ENCODE measurements around the gene EPHX1. TPM values are rescaled to one million over a fixed set of nuclear protein-coding genes. Genes with fewer than 3 reads are reported as not detected.

EPHX1 gene
- total and polyA plus RNA-seq, 2 donors (not counting 1 experiment from before 2014, with no cell fraction given), result 0.75 to 4.2 TPM

- ChIA-PET CTCF (interaction anchor here (0.5 kb wide), 1 partner anchor 118 kb away, joined by 3 read pairs; no protein-coding TSS in a partner anchor), POLR2A (no interaction called here)
- H4K20me1 ChIP-seq (ENCODE audit: control insufficient read depth, insufficient read depth, low read length, poor library complexity, severe bottlenecking), result no peaks in the 10 kb centered on the region
- Mint-ChIP-seq H3K4me3 (no peak overlapping the region), H3K27ac (no peak overlapping the region), H3K4me1 (peaks cover 11% of the 10 kb centered on the region), H3K9me3 (ENCODE audit: insufficient read depth) (no peaks in the 10 kb centered on the region), H3K27me3 (peaks cover 11% of the 10 kb centered on the region)
- no peak overlapping the region for H3K4me2 ChIP-seq (replicated peaks; ENCODE audit: low read depth, low read length, poor library complexity, severe bottlenecking)
- H3K9me3 ChIP-seq (ENCODE audit: control extremely low read depth in 1 of 3, control insufficient read depth in 2 of 3, insufficient read depth in 1 of 3, low read length in 2 of 3), result no peaks in the 10 kb centered on the region
- no peaks in the 10 kb centered on the region for H3K36me3 ChIP-seq (replicated peaks in 1 of 2; ENCODE audit: control extremely low read depth in 1 of 2, control insufficient read depth in 1 of 2, extremely low read depth in 1 of 2, insufficient read depth in 2 of 2, low read length in 1 of 2)
- peaks cover 0 to 6% (median 3%) of the 10 kb centered on the region in 4 experiments for H3K27me3 ChIP-seq (replicated peaks in 1 of 4; ENCODE audit: control extremely low read depth in 1 of 4, control insufficient read depth in 3 of 4, insufficient read depth in 4 of 4, low read length in 3 of 4)
- H3K79me2 ChIP-seq (ENCODE audit: control insufficient read depth, insufficient read depth, low read length), result no peaks in the 10 kb centered on the region
- WGBS (ENCODE audit: insufficient coverage), result 98% methylated on average over 4 of the region's 10 CpGs
- peaks cover 5 to 14% of the 10 kb centered on the region in 2 donors for H3K4me1 ChIP-seq (ENCODE audit: control insufficient read depth in 2 of 2, insufficient read depth in 2 of 2, low read length in 2 of 2)
- H2AFZ ChIP-seq (ENCODE audit: insufficient read depth, low read depth, low read length, poor library complexity, severe bottlenecking), result no peak overlapping the region
- intact Hi-C loops (cut with micrococcal nuclease), result loop anchor here (5.0 kb wide), 1 partner anchor 35 kb away; the partner anchor contains the start of gene SRP9
- no peak for TF ChIP-seq EZH2 (IDR thresholded peaks at IDR 0.05; ENCODE audit: borderline replicate concordance, insufficient read depth, low read depth, low read length, poor library complexity, severe bottlenecking)
- TF ChIP-seq CTCF (IDR thresholded peaks at IDR 0.05), result no peak
- no peak overlapping the region for H3K4me3 ChIP-seq (ENCODE audit: control extremely low read depth in 1 of 5, extremely low read depth in 1 of 5, insufficient read depth in 1 of 5, low read depth in 2 of 5, low read length in 4 of 5)
- H3K27ac ChIP-seq (ENCODE audit: low read length in 2 of 2), result no peak overlapping the region
- no peak for DNase-seq
- H3K9ac ChIP-seq (ENCODE audit: low read length), result no peak overlapping the region
- ATAC-seq (ENCODE audit: low read depth), result no peak
These were observed 1.9 kb downstream of the EPHX1 start for GRCh38 chr1:225811622-225812487.
